GM03348 (cell line): ENCODE data around the gene SPRYD3.

Experiments
- DNase-seq: peaks from one replicate; pipeline ENCODE4 v3.0.0; 2012; ENCODE audit warnings: low spot score

SPRYD3 gene

GRCh38 chr12:53078425-53079225 is 565 bp downstream of the SPRYD3 start:
- DNase-seq = no peak

- no peak for DNase-seq
Measured at GRCh38 chr12:53077030-53077429, 2.2 kb downstream of the SPRYD3 start.

- DNase-seq = no peak
Measured at GRCh38 chr12:53076461-53076860, 2.7 kb downstream of the SPRYD3 start.

- DNase-seq = no peak
Measured at GRCh38 chr12:53074999-53075370, 4.2 kb downstream of the SPRYD3 start.

GRCh38 chr12:53074283-53074998 is 4.7 kb downstream of the SPRYD3 start:
- no peak for DNase-seq

GRCh38 chr12:53073881-53074280 is 5.3 kb downstream of the SPRYD3 start:
- no peak for DNase-seq

GRCh38 chr12:53071591-53072551 is 7.3 kb downstream of the SPRYD3 start:
- DNase-seq = no peak

GRCh38 chr12:53070877-53071492 is 8.2 kb downstream of the SPRYD3 start:
- no peak for DNase-seq

- no peak for DNase-seq
Measured at GRCh38 chr12:53069621-53070410, 9.4 kb downstream of the SPRYD3 start.

GRCh38 chr12:53068811-53069585 is 10.2 kb downstream of the SPRYD3 start:
- no peak for DNase-seq

GRCh38 chr12:53067993-53068770 is 11.0 kb downstream of the SPRYD3 start:
- DNase-seq = no peak

GRCh38 chr12:53067074-53067992 is 11.9 kb downstream of the SPRYD3 start:
- DNase-seq = no peak

- DNase-seq = peak; percentile 91
Measured at GRCh38 chr12:53065975-53066931, 12.9 kb downstream of the SPRYD3 start.

GRCh38 chr12:53065470-53065869 is 13.7 kb downstream of the SPRYD3 start:
- no peak for DNase-seq

- DNase-seq = no peak
Measured at GRCh38 chr12:53064613-53065436, 14.4 kb downstream of the SPRYD3 start.
